Measurements from ENCODE around the gene XPNPEP2.
"Not testable (repeated sequence)": the region's sequence is repeated elsewhere in the genome, so short reads cannot be mapped to it uniquely, and the experiment has no call there.

XPNPEP2 gene

DNA sequence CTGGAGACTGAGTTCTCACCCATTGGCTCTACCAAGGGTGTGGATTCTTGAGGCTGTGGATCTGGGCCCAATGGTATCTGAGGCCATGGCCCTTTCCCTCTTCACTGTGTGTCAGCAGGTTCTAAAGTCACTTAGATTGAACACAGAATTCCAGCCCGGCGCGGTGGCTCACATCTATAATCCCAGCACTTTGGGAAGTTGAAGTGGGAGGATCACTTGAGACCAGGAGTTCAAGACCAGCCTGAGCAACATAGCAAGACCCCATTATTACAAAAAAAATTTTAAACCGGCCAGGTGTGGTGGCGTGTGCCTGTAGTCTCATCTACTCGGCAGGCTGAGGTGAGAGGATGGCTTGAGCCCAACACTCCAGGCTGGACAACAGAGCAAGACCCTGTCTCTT is 18.0 kb upstream of the XPNPEP2 start:
- DNase-seq = no peak

GRCh38 chrX:129721414-129721813 is 17.4 kb upstream of the XPNPEP2 start:
- DNase-seq = no peak

GRCh38 chrX:129721870-129722269 is 16.9 kb upstream of the XPNPEP2 start:
- no peak for DNase-seq

DNA sequence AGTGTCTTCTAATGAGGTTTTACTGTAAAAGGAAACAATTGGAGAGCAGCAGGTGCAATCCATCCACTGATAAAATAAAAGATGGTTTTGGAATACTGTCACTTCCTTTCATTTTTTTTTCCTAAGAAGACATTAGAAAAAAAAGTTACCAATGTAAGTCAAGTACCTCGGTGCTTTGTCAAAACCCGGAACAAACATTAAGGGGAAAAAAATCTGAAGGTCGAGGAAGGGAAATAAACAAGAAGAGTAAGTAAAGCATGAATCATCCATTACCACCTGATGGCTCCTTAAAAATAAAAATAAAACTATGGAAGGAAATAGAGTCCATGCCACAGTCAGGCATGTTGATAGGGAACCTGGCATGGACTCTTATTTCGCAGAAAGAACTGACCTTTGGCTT is 15.3 kb upstream of the XPNPEP2 start:
- no peak for DNase-seq

GRCh38 chrX:129724754-129725153 is 14.0 kb upstream of the XPNPEP2 start:
- no peak for DNase-seq

DNA sequence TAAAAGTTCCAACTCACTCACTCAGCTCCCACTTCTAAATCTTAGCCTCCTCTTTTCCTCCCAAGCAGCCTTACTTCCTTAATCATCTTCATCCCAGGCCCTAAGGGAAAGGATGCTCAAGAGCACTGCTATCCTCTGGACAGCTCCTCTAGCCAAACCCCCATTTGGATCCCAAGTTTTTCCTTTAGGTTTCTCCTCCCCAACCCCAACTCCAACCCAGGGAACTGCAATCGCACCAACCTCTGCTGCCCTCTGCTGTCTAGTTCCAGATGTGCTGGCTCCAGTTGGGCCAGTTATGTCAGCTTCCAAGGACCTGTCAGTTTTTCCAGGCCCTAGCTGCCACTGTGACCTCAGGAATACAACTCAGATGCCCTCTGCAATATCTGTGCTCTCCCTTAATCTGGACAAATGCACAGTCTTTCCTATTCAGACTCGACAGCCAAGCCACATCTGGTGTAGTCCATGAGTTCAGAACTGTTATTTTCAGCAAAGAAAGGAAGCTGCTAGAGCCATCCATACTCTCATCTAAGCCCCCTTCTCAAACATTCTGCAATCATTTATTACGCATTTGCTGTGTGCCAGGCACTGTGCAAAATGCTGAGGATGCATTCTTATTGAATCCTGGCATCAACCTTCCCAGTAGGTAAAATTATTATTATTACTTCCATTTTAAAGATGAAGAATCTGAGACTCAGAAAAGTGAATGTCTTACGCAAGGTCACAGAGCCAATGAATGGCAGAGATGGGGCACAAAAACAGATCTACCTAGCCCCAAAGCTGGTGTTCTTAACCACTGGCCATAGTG is 12.3 kb upstream of the XPNPEP2 start:
- peak; percentile 47 for DNase-seq

- no peak for DNase-seq
Measured at GRCh38 chrX:129728061-129728460, 10.7 kb upstream of the XPNPEP2 start.

- DNase-seq = no peak
Measured at GRCh38 chrX:129731228-129731627, 7.6 kb upstream of the XPNPEP2 start.

- no peak for DNase-seq
Measured at GRCh38 chrX:129732857-129733256, 5.9 kb upstream of the XPNPEP2 start.

DNA sequence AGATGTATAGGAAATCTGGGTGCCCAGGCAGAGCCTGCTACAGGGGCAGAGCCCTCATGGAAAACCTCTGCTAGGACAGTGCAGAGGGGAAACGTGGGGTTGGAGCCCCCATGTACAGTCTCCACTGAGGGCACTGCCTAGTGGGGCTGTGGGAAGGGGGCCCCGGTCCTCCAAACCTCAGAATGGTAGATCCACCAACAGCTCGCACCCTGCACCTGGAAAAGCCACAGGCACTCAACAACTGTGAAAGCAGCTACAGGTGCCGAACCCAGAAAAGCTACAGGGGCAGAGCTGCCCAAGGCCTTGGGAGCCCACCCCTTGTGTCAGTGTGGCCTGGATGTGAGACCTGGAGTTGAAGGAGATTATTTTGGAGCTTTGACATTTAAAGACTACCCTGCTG is 5.4 kb upstream of the XPNPEP2 start:
- no peak for DNase-seq

GRCh38 chrX:129736491-129736890 is 2.3 kb upstream of the XPNPEP2 start:
- DNase-seq = no peak

DNA sequence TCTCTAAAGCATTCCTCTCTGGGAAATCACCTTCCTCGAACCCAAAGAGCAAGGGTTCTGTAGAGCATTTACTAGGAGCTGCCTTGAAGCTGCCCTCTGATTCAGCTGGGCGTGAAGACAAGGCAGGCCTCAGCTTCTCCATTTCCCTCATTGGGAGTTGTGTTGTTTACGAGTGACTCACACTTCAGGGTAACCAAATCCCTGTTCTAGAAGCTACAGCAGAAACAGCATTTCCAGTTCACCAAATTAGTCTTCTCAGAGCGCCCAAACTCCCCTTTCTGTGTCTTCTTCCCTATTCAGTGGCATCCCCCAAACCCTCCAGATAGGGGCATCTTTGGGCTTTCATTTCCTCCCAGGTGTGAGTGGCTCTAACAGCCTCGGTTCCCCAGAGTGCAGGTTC is 863 bp upstream of the XPNPEP2 start:
- DNase-seq = no peak

DNA sequence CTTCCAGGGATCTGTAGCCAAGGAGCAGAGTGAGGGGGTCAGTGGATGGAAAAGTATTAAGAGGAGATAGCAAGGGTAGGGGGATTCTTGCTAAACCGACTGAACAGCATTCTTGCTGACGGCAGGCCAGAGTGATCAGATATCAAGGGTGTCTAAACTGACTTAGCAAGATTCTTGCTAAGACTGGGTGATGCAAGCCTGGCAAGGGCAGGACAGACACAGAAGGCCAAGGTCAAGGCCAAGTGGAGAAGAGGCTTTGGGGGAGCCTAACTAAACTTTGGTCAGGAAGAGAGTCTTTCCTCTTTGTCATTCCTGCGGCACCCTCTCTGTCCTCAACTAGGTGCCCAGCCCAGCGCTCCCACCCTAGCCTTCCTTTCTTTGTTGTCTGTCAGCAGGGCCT is 799 bp downstream of the XPNPEP2 start:
- DNase-seq = no peak

GRCh38 chrX:129741880-129742758 is 3.3 kb downstream of the XPNPEP2 start:
- no peak for DNase-seq

DNA sequence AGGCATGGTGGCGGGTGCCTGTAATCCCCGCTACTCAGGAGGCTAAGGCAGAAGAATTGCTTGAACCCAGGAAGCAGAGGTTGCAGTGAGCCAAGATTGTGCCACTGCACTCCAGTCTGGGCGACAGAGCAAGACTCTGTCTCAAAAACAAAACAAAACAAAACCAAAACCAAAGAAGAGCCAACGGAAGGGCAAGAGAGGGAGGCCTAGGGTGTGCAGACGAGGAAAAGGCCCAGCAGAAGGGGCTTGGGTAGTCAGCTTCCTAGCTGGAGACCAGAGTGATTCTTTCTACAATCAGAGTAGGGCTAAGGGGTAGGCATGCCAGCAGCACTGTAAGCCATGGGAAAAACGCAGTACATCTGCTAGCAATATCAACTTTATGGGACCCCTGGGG is 4.0 kb downstream of the XPNPEP2 start:
- not testable (repeated sequence) for DNase-seq

GRCh38 chrX:129743821-129744220 is 5.0 kb downstream of the XPNPEP2 start:
- DNase-seq = no peak

DNA sequence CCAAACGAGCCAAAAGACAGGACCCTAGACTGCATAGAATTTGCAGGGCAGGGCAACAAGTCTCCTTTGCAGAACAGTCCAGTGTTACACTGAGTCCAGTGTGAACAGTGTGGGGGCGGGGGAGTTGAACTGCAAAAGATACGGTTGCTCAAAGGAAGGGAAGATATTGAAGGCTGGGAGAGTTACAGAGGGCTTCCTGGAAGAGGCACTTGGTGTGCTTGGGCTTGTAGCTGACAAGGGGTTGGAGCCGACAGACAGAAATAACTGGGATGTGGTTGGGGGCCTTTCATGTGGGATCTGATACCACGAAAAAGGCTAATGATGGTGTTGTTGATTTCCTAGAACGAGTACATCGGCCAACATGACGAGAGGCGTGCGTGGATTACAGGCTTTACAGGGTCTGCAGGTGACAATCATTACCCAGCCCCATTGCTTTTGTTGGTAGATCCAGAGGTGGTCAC is 6.1 kb downstream of the XPNPEP2 start:
- no peak for DNase-seq

- DNase-seq = no peak
Measured at GRCh38 chrX:129746557-129747470, 8.0 kb downstream of the XPNPEP2 start.

GRCh38 chrX:129747533-129747932 is 8.8 kb downstream of the XPNPEP2 start:
- no peak for DNase-seq

DNA sequence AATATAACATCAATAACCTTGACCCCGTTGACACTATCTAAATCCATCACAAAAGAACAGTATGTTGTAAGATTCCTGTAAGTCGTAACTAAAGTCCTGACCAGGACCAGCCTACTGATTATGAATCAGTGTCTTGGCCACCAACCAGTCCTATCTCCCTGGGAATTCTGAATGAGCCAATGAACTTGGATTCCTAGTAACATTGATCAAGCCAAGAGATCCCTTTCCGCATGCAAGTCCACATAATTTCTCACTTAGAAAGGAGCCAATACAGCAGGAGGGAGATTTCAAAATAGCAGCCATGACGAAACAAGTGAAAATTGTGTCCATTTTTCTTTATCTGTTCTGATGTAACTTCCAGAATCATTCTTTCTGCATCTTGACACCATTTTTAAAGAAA is 9.5 kb downstream of the XPNPEP2 start:
- no peak for DNase-seq

- DNase-seq = no peak
Measured at GRCh38 chrX:129749069-129749468, 10.3 kb downstream of the XPNPEP2 start.

GRCh38 chrX:129750971-129751370 is 12.2 kb downstream of the XPNPEP2 start:
- DNase-seq = no peak
